LHCN-M2 (cell line): ENCODE results near the gene TSC22D2. TPM values are rescaled to one million over a fixed set of nuclear protein-coding genes. Genes with fewer than 3 reads are reported as not detected.

Experiments used
- DNase-seq: peaks from one replicate; pipeline ENCODE4 v3.0.0-alpha.2; 2012; ENCODE audit warnings: low read depth
- polyA plus RNA-seq: library from polyadenylated mRNA; unstranded; fragments of >200 nt; gene quantifications from one replicate; pipeline ENCODE4 v1.2.1, GENCODE V29; 2012; ENCODE audit warnings: missing spikeins
- total RNA-seq: library from RNA; depleted of rRNA; stranded (reverse); fragments of >200 nt; gene quantifications from 2 replicates; pipeline ENCODE4 v1.2.3, GENCODE V29; 2014; rRNA removed

The TSC22D2 gene
- total RNA-seq = 6.3 and 8.6 TPM in 2 replicates
- polyA plus RNA-seq = 14.1 TPM

DNA sequence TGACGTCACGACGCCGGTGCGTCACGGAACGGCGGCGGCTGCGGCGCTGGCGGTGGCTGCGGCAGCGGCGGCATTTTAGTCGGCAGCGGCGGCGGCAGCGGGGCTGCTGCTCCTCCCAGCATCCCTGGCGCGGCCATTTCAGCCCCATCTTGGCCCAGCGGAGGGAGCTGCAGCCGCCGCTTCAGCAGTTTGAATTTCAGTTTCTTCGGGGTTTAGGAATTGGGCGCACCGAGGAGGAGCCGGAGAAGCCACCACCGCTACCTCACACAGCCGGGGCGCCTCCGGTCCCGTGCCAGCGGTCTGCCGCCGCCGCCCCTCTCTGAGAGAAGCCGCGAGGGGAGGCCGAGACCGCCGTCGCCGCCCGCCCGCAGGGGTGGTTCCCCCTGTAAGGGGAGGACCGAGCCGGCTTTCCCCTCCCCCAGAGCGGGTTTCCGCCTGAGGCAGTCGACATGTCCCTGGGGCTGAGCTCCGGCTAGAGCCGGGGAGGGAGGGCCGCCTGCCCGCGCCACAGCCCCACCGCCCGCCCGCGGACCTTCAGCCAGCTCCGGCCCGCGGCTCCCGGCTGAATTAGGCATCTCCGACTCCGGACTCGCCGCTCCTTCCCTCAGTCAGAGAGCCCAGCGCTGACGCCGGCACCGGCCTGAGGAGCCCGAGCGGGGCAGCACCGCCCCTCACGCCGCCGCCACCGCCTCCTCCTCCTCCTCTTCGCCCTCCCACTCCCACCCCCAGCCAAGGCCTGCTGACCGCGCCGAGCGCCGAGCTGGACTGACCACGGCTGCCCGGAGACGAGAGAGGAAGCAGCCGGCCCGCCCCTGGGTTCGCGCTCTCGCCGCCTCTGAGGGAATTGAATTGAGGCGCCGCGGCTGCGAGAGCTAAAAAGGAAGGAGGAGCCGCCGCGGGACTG, at the start of gene TSC22D2:
Gene TSC22D2, plus strand, starts transcription at position 78 of the 904 bp plus-strand sequence. CDS start 1,053 bp downstream, outside the sequence.
- DNase-seq = peak; percentile 92

DNA sequence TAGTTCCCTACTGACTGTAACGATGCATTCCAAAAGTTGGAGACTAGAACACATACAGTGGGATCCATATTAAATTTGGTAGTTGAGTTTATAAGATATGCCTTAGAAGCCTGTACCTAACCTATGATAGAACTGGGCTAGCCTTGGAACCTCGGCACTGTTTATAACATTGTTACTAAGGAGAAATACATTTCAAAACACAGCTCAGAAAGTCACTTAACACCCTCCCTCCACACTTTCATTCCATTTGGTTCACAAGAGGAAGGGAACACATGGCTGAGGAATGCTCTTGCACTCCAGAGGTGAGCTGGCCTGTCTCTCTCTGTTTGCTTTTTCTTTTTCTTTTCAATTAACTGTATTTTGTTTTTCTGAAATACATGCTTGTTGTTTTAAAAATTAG, 48.7 kb upstream of the TSC22D2 start:
- no peak for DNase-seq

DNA sequence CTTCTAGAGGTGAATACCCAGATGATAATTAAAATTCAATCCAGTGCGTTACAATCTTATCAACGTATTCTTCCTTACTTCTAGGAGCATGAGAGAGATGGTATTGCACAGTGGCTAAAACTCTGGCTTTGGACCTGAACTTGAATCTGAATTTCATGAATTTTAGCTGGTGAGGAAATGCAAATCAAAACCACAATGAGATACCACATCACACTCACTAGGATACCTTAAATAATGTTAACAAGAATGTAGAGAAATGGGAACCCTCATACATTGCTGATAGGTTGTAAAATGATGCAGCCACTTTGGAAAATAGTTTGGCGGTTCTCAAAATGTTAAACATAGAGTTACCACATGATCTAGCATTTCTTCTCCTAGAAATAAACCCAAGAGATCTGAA, 47.1 kb upstream of the TSC22D2 start:
- DNase-seq = no peak

DNA sequence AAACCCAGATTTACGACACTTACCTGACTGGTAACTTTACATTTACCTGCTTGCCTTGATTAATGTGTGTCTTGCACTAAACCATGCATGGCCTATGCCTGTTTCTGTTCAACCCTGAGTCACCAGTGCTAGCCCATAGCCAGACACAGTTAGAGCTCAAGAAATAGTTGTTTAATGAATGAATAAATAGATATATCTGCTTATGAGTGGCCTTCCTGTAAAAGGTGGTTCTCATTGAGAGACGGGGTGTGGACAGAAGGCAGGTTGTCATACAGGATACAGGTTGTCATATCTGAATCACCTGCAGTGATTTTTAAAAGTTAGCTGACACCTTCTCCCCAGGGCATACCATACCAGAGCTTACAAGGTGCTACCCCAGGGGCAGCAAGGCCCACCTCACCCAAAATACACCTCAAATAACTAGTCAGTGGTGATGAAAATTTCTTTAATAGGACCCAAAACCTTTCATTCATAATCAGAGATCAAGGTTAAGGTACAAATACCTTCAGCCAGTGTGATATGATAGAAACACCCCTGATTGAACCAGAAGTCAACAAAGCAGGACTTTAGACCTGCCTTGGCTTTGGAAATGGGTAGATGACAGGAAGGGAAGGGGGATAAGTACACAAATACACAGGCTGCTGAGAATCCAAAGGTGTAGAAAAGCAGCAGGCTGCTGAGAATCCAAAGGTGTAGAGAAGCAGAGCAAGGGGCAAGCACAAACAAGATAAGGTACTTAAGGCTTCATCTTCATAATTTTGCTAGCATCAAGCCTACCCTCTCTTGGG, 45.4 kb upstream of the TSC22D2 start:
- DNase-seq = no peak

DNA sequence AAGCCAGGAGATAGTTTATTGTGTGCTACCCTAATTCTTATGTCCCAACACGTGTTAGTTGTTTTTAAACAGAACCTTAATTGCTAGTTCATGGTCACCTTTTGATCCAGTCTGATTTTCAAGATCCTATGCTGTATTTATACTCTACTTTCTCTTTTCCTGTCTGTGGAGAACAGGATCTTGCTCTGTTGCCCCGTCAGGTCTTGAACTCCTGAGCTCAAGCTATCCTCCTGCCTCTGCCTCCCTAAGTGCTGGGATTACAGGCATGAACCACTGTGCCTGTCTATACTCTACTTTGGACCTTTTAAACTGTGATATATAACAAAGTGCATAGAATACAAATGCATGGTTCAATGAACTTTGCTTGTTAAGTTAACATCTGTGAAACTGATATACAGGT, 44.7 kb upstream of the TSC22D2 start:
- DNase-seq = no peak

DNA sequence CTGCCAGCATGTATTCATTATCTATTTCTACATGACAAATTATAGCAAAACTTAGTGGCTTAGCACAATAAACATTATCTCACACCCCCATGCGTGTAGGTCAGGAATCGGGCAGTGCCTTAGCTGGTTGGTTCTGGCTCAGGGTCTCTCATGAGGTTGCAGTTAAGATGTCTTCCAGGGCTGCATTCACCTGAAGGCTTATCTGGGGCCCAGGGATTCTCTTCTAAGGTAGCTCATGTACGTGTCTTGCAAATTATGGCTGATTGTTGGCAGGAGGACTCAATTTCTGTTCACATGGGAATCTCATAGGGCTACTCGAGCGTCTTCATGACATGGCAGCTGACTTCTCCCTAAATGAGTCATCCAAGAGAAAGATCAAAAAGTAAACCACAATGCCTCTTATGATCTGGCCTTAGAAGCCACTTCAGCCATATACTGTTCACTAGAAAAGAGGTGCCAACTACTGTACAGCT, 42.9 kb upstream of the TSC22D2 start:
- peak; percentile 95 for DNase-seq

DNA sequence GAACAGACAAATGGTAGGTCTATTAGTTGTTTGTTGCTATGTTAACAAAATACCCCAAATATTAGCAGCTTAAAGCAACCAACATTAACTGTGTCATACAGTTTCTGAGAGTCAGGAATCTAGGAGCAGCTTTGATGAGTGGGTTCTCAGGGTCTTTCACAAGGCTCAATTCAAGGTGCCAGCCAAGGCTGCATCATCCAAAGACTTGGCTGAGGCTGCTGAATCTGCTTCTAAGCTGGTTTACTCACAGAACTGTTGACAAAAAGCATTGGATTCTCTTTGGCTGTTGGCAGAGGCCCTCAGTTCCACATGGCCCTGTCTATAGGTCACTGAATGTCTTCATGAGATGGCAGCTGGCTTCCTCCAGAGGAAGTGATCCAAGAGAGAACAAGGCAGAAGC, 40.3 kb upstream of the TSC22D2 start:
- no peak for DNase-seq

DNA sequence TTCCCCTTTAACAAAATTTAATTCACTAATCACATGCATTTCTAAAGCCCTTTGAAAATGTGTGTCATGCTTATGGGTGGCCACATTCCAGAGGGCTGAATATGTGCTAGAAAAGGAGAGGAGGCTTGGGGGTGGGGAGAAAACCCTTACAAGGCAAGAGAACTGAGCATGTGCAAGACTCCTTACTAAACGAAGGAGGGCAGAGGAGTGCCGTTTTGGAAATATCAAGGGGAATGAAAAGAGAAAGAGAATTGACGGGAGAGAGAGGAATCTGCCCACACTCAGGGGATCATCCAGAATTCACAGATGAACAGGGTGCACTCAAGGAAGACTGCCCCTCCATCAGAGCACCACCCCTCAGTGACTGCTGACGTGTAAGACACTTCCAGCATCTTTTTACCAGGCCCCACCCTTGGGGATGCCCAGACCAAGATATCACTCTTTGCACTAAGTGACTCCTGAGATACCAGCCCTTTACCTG, 37.9 kb upstream of the TSC22D2 start:
- DNase-seq = peak; percentile 97

DNA sequence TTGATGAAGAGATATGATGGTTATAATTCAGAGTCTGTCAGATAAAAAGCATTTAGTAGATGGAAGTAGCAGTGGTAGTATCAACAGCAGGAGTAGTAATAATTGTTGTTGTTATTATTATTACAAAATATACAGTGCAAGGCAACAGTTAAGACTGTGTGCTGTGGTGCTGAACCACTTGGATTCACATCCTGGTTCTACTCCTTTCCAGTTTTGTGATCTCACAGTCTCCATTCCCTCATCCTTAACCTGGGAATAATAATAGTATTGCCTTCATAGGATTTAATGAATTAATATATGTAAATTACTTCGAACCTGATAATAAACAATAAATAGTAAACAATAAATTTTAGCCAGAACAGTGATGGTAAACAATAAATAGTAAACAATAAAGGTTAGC, 37.1 kb upstream of the TSC22D2 start:
- no peak for DNase-seq

DNA sequence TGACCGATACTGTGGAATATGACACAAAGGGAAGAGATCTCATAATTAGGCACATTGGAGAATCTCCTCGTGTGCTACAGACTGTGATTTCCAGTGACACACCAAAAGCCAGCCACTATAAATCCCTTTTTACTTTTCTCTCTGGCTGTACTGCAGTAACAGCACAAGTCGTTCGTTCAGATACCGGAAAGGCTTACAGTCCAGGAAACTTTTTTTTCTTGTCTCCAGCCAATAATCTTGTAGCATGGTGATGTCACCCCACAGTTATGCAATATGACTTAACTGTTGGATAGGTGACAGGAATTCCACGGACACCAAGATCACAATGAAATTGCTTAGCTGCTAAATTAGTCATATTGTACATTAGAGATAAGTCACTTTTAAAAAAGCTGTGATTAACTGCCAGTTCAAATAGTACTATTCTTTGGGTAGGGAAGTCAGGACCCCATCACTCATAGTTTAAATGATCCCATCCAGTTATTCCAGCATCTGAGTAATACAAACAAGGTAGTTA, 36.3 kb upstream of the TSC22D2 start:
- peak; percentile 99 for DNase-seq

DNA sequence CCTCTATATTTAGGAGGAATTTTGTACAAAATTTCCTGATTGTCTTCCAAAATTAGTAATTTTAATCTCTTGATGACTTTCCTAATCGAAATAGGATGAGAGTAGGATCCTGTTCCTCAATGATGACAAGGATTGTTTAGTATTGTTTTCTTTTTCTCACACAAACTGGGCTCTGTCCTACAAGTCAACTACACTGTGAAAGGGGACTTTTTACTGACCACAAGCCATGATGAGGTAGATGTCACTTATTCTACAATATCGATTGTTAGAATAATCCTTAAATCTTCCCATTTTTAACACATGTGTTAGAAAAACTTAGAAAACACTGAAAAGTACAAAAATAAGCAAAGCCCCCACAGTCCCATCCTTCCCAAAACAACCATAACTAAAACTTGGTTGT, 35.8 kb upstream of the TSC22D2 start:
- DNase-seq = no peak

DNA sequence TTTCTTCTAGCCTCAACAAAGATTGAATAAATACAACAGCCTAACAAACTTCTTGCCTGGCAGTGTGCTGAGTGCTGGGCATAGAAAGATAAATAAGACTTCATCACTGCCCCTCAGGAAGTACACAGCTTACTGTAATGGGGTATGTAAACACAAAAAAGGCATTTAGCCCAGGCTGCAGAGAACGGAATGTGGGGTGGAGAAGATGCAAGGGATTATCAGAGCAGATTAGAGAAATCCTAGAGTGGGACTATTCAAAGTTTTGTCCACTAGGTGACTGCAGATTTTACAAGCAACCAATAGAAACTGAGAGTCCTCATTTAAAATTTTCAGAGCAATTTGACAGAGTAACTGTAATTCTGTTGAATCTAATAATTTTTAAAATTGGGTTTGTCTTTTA, 35.4 kb upstream of the TSC22D2 start:
- DNase-seq = peak; percentile 61

DNA sequence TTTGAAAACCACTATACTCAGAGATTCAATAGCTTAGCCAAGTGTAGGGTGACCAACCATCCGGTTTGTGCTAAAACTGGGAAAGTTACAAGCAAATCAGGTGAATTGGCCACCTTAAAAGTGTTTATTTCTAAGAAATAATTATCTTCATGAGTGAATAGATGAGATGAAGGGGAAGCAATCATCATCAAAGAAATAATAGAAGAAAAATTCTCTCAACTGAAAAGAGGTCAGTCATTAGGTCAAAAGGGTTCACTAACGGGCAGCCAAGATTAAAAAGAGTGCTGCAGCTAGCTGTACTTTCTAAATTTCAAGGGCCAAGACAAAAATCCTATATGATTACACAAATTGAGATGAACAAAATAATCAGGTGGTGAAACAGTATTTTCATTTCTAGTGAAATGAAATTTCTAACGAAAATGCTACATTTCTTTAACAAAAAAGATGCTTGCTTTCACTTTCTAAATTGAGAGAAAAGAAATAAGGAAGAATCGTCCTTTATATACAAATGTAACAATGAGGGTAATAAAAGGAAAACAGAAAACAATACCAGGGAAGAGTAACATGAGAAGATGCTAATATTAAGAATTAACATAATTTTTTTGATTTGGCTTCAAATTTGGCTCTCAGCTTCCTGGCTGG, 34.7 kb upstream of the TSC22D2 start:
- DNase-seq = no peak

DNA sequence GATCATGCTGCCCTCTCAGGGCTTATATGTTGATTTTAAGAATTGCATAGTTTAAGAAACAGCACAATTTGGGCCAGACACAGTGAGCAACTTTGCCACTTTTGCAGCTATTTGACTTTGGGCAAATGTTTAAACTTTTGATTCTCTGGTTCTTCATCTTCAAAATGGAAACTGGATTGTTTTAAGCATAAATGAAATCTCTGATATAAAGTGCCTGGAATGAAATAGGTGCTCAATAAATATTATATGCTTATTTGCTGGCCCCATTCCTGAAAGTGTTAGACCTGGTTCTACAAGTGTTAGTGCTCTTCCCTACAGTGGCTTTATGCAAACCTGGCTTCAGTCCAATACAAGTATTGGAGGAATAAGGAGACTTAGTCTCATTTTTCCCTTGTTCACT, 33.1 kb upstream of the TSC22D2 start:
- no peak for DNase-seq

DNA sequence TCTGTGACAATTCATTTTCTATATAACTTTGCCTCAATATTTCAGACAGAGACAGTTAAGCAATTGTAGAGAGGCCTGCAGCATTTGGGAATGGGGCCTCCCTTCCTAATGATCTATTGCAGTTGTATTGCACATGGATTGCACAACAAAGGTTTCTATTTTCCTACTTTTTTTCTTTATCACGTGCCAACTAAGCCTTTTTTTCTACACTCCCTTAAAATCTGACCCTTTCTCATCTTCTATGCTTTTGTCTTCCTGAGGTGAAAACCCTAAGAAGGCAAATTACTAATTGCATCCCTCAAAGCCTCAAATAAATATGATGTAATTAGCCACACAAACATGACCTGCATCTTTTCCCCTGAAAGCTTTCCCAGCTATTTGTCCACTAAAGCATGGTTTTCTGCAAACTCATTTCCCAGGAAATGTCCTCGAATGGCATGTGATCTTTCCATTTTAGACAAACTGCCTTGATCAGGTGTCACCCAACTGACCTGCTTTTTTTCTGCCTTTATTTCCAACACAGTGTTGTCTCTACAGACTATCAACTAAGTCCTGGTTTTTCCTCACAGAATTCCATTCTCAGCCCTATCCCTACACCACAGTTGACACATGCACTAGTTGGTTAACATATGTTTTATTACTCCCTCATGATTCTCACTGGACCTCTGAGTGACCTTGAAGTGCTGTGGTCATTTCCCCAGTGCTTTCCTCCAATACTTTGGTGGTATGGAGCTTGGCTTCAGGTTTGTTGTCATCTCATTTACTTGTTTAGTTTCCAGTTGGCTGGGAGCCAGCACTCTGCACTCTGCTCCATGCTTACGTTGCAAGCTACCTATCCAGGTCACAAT, 31.9 kb upstream of the TSC22D2 start:
- DNase-seq = peak; percentile 51

DNA sequence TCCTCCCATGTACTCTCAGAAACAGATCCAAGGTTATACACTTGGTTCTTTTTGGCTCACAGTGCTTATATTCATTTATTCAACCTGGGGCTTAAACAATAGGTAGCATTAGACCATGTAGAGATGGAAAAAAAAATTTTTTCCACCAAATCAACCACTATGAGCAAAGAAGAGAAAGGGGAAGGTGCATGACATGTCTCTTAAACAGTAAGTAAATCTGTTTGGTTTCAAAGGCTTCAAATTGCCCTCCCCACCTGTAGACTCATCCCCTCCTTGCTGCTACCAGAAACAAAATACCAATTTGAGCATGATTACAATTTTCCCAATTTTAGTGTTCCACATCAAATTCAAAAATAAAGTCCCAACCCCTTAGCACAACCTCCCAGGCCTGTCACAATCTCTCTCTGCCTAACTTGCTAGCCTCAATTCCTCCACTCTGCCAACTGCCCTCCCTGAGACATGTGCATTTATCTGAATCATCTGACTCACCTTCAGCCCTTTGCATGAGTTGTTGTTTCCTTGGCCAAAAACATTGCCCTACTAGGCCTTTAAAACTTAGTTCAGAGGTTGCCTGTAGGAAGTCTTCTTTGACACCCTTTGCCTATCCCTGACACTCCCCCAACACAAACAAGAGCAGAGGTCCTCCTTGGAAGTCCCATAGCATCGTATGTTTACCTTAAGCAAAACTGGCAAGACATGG, 30.3 kb upstream of the TSC22D2 start:
- DNase-seq = no peak

DNA sequence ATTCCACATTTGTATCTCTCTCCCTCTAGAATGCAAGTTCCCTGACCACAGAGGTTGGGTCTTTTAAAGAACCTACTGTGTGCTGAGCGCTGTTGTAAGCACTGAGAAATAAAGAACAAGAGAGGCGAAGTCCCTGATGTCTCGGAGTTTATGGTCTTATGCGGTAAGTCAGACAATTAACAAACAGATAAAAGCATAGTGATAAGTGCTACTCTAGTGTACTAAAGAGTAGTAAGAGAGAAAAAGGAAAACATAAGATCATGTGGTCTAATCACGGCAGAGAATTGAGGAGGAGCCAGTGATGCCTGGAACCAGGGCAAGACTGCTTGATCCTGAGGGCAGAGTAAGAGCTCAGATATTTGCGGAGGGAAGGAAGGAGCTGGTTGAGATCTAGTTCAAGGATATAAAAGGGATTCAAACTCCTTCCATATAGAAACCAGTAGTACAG, 29.8 kb upstream of the TSC22D2 start:
- DNase-seq = no peak

DNA sequence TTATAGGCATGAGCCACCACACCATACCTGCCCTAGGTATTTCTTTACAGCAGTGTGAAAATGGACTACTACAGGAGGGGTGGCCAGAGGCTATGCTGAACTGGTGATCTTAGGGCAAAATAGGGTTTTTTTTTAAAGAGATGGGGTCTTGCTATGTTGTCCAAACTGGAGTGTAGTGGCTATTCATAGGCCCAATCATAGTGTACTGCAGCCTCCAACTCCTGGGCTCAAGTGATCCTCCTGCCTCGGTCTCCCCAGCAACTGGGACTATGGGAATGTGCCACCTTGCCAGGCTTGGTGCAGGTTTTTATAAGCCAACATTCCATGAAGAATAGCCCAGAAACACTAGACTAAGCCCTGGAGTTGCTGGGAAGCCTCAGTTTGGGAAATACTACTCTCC, 28.6 kb upstream of the TSC22D2 start:
- no peak for DNase-seq

DNA sequence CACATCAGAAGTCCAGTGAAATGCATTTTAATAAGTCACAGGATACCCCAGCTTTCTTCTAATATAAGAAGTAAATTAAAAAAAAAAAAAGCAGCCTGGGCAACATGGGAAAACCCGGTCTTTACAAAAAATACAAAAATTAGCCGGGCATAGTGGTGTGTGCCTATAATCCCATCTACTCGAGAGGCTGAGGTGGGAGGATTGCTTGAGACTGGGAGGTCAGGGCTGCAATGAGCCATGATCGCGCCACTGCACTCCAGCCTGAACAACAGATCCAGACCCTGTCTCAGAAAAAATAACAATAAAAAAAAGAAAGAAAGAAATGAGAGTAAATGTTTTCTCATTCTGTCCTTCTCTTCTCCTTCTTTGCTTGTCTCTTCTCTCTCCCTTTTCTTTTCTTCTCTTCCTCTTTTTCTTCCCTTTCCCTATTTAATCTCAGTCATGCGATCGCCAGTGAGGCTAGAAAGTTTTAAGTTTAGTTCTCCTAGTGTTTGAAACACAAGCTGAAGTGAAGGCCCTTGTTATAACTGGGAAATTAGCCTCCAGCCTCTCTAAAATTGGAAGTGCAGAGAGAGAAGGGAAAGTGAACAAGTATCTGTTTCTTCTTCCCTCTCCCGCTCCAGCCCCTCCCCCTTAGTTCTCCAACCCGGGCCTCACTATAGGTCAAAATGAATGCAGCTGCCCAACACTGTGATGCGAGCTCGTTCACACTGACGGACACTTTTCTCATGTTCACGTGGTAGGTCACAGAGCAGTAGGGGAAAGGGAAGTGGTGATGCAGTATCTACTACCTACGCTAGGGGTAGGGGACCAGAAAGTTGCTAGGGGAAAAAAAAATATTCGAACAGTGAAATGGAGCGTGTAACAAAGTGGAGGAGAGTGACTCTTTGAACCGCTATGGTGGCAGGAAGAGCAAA, 23.5 kb upstream of the TSC22D2 start:
- no peak for DNase-seq
